Colonic mucosa (tissue), 4 donors: ENCODE measurements around the gene HDAC8. TPM values are rescaled to one million over a fixed set of nuclear protein-coding genes. Genes with fewer than 3 reads are reported as not detected.

Experiments used
- DNase-seq: peaks from one replicate; pipeline ENCODE4 v3.0.0-alpha.2; 2020
- H3K27ac ChIP-seq: fragments of 200-600 bp; one replicate; pipeline ENCODE4 v1.8.0; 2021
- H3K27me3 ChIP-seq: fragments of 200-600 bp; one replicate; pipeline ENCODE4 v1.8.0; 2021
- H3K36me3 ChIP-seq: fragments of 200-600 bp; one replicate; pipeline ENCODE4 v1.8.0; 2021
- H3K4me1 ChIP-seq: fragments of 200-600 bp; one replicate; pipeline ENCODE4 v1.8.0; 2021; ENCODE audit warnings: mild to moderate bottlenecking
- H3K4me3 ChIP-seq: fragments of 200-600 bp; one replicate; pipeline ENCODE4 v1.8.0; 2021
- H3K9ac ChIP-seq, 2 donors: one replicate each; pipeline ENCODE4 v1.7.0; 2013; ENCODE audit warnings: control low read depth in 2 of 2, low read depth in 2 of 2, low read length in 2 of 2
- H3K9me3 ChIP-seq: fragments of 200-600 bp; one replicate; pipeline ENCODE4 v1.8.0; 2021
- intact Hi-C: fragments of 100-400 bp; cut with DNase I; formaldehyde crosslinking; loops from one replicate; pipeline ENCODE4 v1.14.1; 2022
- total RNA-seq, 2 donors: library from RNA; stranded (reverse); fragmentation: NEBNext Ultra II Directional in 1 of 2; extraction: Animal tissue kit (Norgen Biotek cat#: 25700) in 1 of 2; gene quantifications; one replicate each; pipeline ENCODE4 v1.2.1, GENCODE V29; 2021
- TF ChIP-seq, protein P1 (sequence below): fragments of 200-600 bp; IDR thresholded peaks from one replicate; pipeline ENCODE4 v1.8.0; 2022; ENCODE audit warnings: antibody characterized with exemption, mild to moderate bottlenecking
- donor health status: healthy.
- donor health status: DM: no; HTN: no; CAD: no.
- donor health status: DM: no; HTN: no; CAD: no.

HDAC8 gene
- total RNA-seq, 2 donors from 2014 or later: 23.0 to 25.7 TPM

DNA sequence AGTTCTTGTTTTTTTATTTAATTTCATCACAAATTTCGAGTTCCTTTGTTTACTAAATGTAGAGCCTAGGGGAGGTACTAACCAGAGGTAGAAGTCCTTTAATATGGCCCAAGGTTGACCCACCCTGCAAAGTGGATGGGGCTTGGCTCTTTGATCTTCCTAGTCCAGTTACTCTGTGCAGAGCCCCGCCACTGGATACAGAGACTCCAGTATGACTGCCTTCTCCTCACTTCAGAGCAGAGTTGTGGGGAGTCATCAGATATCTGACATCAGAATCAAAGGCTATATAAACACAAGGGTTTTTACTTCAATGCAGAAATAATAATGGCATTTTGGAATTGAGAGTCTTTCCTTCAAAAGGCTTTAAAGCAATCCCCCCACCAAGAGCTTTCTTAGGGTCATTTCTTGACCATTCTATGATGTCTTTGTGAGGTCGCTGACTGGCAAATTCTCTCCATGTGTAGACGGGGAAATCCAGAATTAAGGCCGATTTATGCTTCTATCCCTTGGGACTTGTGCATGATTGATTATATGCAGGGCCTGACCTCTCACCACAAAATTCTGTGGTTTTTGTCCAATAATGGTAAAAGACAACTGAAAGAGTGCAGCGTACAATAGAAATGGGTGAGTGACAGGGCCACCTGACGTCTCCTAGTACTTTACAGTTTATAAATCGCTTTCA is 178.7 kb downstream of the HDAC8 start:
- Histone ChIP-seq H3K36me3 (no peaks in the 10 kb centered on the region), H3K27ac (no peak overlapping the region), H3K9ac (no peak overlapping the region), H3K9me3 (no peaks in the 10 kb centered on the region), H3K27me3 (no peaks in the 10 kb centered on the region), H3K4me3 (no peak overlapping the region), H3K4me1 (no peaks in the 10 kb centered on the region)
- intact Hi-C loops: no loop called here
- TF ChIP-seq, protein P1, sequence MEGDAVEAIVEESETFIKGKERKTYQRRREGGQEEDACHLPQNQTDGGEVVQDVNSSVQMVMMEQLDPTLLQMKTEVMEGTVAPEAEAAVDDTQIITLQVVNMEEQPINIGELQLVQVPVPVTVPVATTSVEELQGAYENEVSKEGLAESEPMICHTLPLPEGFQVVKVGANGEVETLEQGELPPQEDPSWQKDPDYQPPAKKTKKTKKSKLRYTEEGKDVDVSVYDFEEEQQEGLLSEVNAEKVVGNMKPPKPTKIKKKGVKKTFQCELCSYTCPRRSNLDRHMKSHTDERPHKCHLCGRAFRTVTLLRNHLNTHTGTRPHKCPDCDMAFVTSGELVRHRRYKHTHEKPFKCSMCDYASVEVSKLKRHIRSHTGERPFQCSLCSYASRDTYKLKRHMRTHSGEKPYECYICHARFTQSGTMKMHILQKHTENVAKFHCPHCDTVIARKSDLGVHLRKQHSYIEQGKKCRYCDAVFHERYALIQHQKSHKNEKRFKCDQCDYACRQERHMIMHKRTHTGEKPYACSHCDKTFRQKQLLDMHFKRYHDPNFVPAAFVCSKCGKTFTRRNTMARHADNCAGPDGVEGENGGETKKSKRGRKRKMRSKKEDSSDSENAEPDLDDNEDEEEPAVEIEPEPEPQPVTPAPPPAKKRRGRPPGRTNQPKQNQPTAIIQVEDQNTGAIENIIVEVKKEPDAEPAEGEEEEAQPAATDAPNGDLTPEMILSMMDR: no peak
- DNase-seq: no peak

DNA sequence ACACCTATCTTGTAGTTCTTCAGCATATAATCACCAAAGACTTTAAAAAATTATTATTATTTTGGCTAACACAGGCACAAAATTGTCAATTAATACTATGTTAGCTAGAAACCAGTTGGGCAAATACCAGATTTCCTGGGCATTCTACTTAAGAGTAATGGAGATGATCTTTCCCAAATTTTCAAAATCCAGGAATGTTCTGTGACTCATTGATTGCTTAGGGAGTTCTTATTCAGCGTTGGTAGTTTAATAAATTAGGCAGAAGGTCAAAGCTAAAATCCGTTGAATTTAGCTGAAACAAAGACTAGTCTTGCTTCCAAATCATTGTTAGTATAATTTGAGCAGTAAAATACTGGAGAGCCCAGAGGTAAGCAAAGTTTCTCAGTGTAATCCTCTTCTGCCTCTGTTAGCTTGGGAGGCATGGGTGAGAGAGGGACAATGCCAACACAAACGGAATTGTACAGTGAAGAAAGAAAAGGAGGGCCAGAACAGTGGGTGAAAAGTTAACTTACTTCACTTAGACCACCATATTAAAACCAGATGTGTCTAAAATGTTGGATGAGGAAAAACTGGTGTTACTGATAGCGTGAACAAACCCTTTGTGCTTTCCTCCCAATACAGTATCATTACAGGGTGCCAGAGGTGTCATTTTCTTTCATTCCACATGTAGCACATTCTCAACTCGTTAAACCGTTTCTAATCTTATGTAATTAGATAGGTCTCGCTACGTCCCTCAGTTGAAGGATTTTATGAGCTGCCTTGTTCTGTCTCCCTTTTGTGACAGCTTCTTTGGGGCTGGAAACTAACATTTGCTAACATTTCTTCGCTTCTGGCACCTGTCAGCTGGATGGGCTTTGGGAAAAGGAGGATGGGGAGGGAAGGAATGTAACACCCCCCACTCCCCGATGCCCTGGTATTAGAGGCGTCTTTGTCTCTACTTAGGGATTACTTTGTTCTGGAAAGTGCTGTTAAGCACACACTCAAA is 179.5 kb downstream of the HDAC8 start:
- no peaks in the 10 kb centered on the region for H3K27me3 ChIP-seq
- TF ChIP-seq, protein P1: no peak
- no peaks in the 10 kb centered on the region for H3K9me3 ChIP-seq
- DNase-seq: no peak
- intact Hi-C loops: no loop called here
- H3K9ac ChIP-seq: no peak overlapping the region
- H3K36me3 ChIP-seq: no peaks in the 10 kb centered on the region
- H3K4me1 ChIP-seq: no peaks in the 10 kb centered on the region
- H3K4me3 ChIP-seq: no peak overlapping the region
- H3K27ac ChIP-seq: no peak overlapping the region

DNA sequence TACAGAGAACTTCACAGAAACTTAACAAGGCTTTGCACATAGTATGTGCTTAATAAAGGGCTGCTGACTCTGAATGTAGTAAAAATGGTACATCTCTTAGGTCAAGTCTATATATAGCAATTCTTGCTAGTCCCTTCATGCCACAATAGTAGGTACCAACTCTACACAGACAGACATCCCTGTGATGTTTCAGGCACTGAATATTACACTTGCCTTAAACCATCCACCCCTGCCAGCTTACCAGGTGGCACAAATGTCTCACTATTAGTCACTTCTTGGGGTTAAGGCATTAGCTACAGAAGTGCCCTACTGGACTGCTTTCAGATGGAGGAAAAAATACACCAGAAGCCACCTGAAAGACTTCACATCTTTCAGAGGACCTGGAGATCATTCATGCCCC is 180.6 kb downstream of the HDAC8 start:
- H3K4me3 ChIP-seq: no peak overlapping the region
- H3K4me1 ChIP-seq: no peaks in the 10 kb centered on the region
- no peak overlapping the region for H3K9ac ChIP-seq
- no peak overlapping the region for H3K27ac ChIP-seq
- TF ChIP-seq, protein P1: no peak
- no peaks in the 10 kb centered on the region for H3K36me3 ChIP-seq
- no peaks in the 10 kb centered on the region for H3K27me3 ChIP-seq
- no peaks in the 10 kb centered on the region for H3K9me3 ChIP-seq
- intact Hi-C loops: no loop called here
- DNase-seq: no peak

DNA sequence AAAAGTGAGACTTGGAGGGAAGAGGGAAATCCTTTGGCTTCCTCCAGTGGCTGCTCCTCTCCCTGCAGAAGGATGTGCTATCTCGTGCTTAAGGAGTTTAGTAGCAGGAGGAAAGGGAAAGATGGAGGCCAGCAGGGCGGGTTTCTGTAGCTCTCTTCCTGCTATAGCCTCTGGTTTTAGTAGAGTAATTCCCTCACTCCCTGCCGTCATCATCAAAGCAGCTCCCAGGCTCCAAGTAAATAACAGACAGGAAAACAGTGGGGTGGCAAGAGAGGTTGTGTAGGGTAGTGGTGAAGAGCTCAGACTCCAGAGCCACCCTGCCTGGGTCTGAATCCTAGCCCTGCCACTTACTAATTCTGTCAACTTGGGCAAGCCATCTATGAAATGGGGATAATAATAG is 185.4 kb downstream of the HDAC8 start:
- no peaks in the 10 kb centered on the region for H3K4me1 ChIP-seq
- TF ChIP-seq, protein P1: no peak
- no peaks in the 10 kb centered on the region for H3K27me3 ChIP-seq
- DNase-seq: no peak
- no peak overlapping the region for H3K27ac ChIP-seq
- H3K36me3 ChIP-seq: no peaks in the 10 kb centered on the region
- intact Hi-C loops: no loop called here
- no peak overlapping the region for H3K9ac ChIP-seq
- no peak overlapping the region for H3K4me3 ChIP-seq
- no peaks in the 10 kb centered on the region for H3K9me3 ChIP-seq

DNA sequence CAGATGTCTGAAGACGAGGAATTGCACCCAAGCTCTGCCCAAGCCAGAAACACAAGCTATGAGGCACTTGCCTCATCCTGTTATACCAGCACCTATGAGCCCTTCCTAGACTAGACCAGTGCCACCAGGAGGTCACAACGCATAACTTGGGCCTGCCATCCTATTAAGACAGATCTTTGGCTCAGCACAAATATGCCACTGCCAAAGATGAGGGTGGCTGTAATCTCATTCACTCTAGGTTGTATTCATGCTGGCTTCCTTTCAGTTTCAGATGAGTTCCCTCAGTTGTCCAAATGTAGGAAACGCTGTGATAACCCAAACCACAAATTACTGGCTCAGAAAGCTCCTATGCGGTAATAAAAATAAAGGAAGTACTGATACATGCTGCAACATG is 190.4 kb downstream of the HDAC8 start:
- Histone ChIP-seq H3K9ac (no peak overlapping the region), H3K36me3 (no peaks in the 10 kb centered on the region), H3K27ac (no peak overlapping the region), H3K4me1 (no peaks in the 10 kb centered on the region), H3K9me3 (no peaks in the 10 kb centered on the region), H3K27me3 (no peaks in the 10 kb centered on the region), H3K4me3 (no peak overlapping the region)
- no peak for DNase-seq
- intact Hi-C loops: no loop called here
- TF ChIP-seq, protein P1: no peak
